Testis (tissue), 2 donors: ENCODE data around the gene NR6A1.

ENCODE experiments used
- POLR2A ChIP-seq: fragments of 450-650 bp; IDR thresholded peaks from one replicate; pipeline ENCODE4 v1.6.1; 2017; ENCODE audit warnings: antibody characterized with exemption, mild to moderate bottlenecking, moderate library complexity
- TF ChIP-seq, protein P1 (sequence below), 3 experiments: fragments of 450-650 bp in 2 of 3; fragments of 200-600 bp in 1 of 3; sonication (generic) in 1 of 3; IDR thresholded peaks; one replicate each; pipeline ENCODE4 v1.5.1; 2016 to 2019; ENCODE audit warnings: antibody characterized with exemption in 3 of 3, mild to moderate bottlenecking in 2 of 3, moderate library complexity in 1 of 3

DNA sequence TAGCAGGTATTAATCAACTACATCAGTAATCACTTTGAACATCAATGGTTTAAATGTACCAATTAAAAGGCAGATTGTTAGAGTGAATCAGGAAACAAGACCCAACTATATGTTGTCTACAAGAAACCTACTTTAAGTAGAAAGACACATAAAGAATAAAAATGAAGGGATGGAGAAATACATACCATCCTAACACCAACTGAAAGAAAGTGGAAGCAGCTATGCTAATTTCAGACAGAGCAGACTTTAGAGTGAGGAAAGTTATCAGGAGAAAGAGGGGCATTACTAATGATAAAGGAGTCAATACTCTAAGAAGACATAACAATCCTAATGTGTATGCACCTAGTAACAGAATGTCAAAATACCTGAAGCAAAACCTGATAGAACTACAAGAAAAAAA, 125.8 kb downstream of the NR6A1 start:
- TF ChIP-seq, protein P1, sequence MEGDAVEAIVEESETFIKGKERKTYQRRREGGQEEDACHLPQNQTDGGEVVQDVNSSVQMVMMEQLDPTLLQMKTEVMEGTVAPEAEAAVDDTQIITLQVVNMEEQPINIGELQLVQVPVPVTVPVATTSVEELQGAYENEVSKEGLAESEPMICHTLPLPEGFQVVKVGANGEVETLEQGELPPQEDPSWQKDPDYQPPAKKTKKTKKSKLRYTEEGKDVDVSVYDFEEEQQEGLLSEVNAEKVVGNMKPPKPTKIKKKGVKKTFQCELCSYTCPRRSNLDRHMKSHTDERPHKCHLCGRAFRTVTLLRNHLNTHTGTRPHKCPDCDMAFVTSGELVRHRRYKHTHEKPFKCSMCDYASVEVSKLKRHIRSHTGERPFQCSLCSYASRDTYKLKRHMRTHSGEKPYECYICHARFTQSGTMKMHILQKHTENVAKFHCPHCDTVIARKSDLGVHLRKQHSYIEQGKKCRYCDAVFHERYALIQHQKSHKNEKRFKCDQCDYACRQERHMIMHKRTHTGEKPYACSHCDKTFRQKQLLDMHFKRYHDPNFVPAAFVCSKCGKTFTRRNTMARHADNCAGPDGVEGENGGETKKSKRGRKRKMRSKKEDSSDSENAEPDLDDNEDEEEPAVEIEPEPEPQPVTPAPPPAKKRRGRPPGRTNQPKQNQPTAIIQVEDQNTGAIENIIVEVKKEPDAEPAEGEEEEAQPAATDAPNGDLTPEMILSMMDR (IDR thresholded peaks at IDR 0.05) = no peak
- no peak for TF ChIP-seq POLR2A
